WTC11 (cell line): ENCODE data around the gene NDST3. TPM values are rescaled to one million over a fixed set of nuclear protein-coding genes. Genes with fewer than 3 reads are reported as not detected.

ENCODE experiments used
- ATAC-seq: fragments of 200-7000 bp; cut with Tn5 transposase; 2 replicates; pipeline ENCODE4 v1.10.0; 2021; ENCODE audit warnings: mild to moderate bottlenecking, moderate library complexity
- CTCF ChIA-PET: fragments of 300-600 bp; sonication (Branson Sonifier 250); formaldehyde crosslinking; loops from one replicate; lab custom pipeline; 2021; ENCODE audit warnings: antibody characterized with exemption; lab: Charles Lee
- POLR2A ChIA-PET: fragments of 350-600 bp; sonication (Branson Sonifier 250); formaldehyde crosslinking; loops from one replicate; lab custom pipeline; 2021; ENCODE audit warnings: antibody characterized with exemption; lab: Charles Lee
- DNase-seq: peaks from one replicate; pipeline ENCODE4 v3.0.0; 2021; ENCODE audit warnings: low spot score
- H3K27ac Mint-ChIP-seq: 2 replicates; pipeline ENCODE4 v1.8.0; 2021; ENCODE audit warnings: mixed read lengths
- H3K27me3 Mint-ChIP-seq: 2 replicates; pipeline ENCODE4 v1.8.0; 2021; ENCODE audit warnings: low read depth, mild to moderate bottlenecking, moderate library complexity, mixed read lengths
- H3K36me3 Mint-ChIP-seq: 2 replicates; pipeline ENCODE4 v1.8.0; 2021; ENCODE audit warnings: mixed read lengths
- H3K4me1 Mint-ChIP-seq: 2 replicates; pipeline ENCODE4 v1.8.0; 2022; ENCODE audit warnings: mixed read lengths
- H3K4me3 Mint-ChIP-seq: 2 replicates; pipeline ENCODE4 v1.8.0; 2021; ENCODE audit warnings: mild to moderate bottlenecking, moderate library complexity, mixed read lengths
- H3K9me3 Mint-ChIP-seq: 2 replicates; pipeline ENCODE4 v1.8.0; 2021; ENCODE audit warnings: mixed read lengths
- AFF4 ChIP-seq: sonication (generic); formaldehyde crosslinking; IDR thresholded peaks from 2 replicates; pipeline ENCODE4 v1.8.1; 2023; ENCODE audit warnings: mild to moderate bottlenecking, missing genetic modification reagents, borderline replicate concordance
- CREM ChIP-seq: sonication (generic); formaldehyde crosslinking; IDR thresholded peaks from 2 replicates; pipeline ENCODE4 v1.8.1; 2022; ENCODE audit warnings: mild to moderate bottlenecking, missing genetic modification reagents, moderate library complexity
- E2F1 ChIP-seq: sonication (generic); formaldehyde crosslinking; IDR thresholded peaks from 2 replicates; pipeline ENCODE4 v1.8.0; 2022; ENCODE audit warnings: mild to moderate bottlenecking, missing genetic modification reagents
- HMGXB4 ChIP-seq: sonication (generic); formaldehyde crosslinking; IDR thresholded peaks from 2 replicates; pipeline ENCODE4 v1.8.1; 2023; ENCODE audit warnings: mild to moderate bottlenecking, moderate library complexity, missing genetic modification reagents
- MXD4 ChIP-seq: fragments of 250-450 bp; sonication (Bioruptor Pico); IDR thresholded peaks from 2 replicates; pipeline ENCODE4 v1.8.0; 2021; ENCODE audit warnings: mild to moderate bottlenecking, moderate library complexity, borderline replicate concordance
- NFATC4 ChIP-seq: fragments of 250-450 bp; sonication (Bioruptor Pico); IDR thresholded peaks from 2 replicates; pipeline ENCODE4 v1.9.0; 2021; ENCODE audit warnings: mild to moderate bottlenecking
- NFE2L1 ChIP-seq: sonication (generic); formaldehyde crosslinking; IDR thresholded peaks from 2 replicates; pipeline ENCODE4 v1.8.1; 2023; ENCODE audit warnings: missing genetic modification reagents
- PRDM15 ChIP-seq: sonication (generic); formaldehyde crosslinking; IDR thresholded peaks from 2 replicates; pipeline ENCODE4 v1.8.0; 2022; ENCODE audit warnings: missing genetic modification reagents
- PREB ChIP-seq: sonication (generic); formaldehyde crosslinking; IDR thresholded peaks from 2 replicates; pipeline ENCODE4 v1.8.1; 2022; ENCODE audit warnings: mild to moderate bottlenecking, missing genetic modification reagents, moderate library complexity, borderline replicate concordance
- RELA ChIP-seq: sonication (generic); formaldehyde crosslinking; IDR thresholded peaks from 2 replicates; pipeline ENCODE4 v1.8.1; 2022; ENCODE audit warnings: missing genetic modification reagents, mild to moderate bottlenecking, borderline replicate concordance
- TEAD4 ChIP-seq: sonication (generic); formaldehyde crosslinking; IDR thresholded peaks from 2 replicates; pipeline ENCODE4 v1.8.0; 2022; ENCODE audit warnings: mild to moderate bottlenecking, missing genetic modification reagents
- ZBTB21 ChIP-seq: sonication (generic); formaldehyde crosslinking; IDR thresholded peaks from 2 replicates; pipeline ENCODE4 v1.8.1; 2023; ENCODE audit warnings: mild to moderate bottlenecking, missing genetic modification reagents, borderline replicate concordance
- ZNF121 ChIP-seq: sonication (generic); formaldehyde crosslinking; IDR thresholded peaks from 2 replicates; pipeline ENCODE4 v1.8.0; 2023; ENCODE audit warnings: missing genetic modification reagents
- ZNF138 ChIP-seq: sonication (generic); formaldehyde crosslinking; conservative IDR thresholded peaks from 2 replicates; pipeline ENCODE4 v1.8.1; 2022; ENCODE audit warnings: mild to moderate bottlenecking, moderate library complexity, missing genetic modification reagents
- ZNF317 ChIP-seq: sonication (generic); formaldehyde crosslinking; IDR thresholded peaks from 2 replicates; pipeline ENCODE4 v1.8.1; 2023; ENCODE audit warnings: low read depth, mild to moderate bottlenecking, moderate library complexity, missing genetic modification reagents, borderline replicate concordance
- ZNF512 ChIP-seq: sonication (generic); formaldehyde crosslinking; IDR thresholded peaks from 2 replicates; pipeline ENCODE4 v1.8.1; 2022; ENCODE audit warnings: missing genetic modification reagents, borderline replicate concordance
- ZNF671 ChIP-seq: fragments of 250-450 bp; sonication (Bioruptor Pico); IDR thresholded peaks from 2 replicates; pipeline ENCODE4 v1.8.0; 2021; ENCODE audit warnings: mild to moderate bottlenecking
- ZSCAN18 ChIP-seq: fragments of 250-450 bp; sonication (Bioruptor Pico); IDR thresholded peaks from 2 replicates; pipeline ENCODE4 v2.1.2; 2022; ENCODE audit warnings: mild to moderate bottlenecking, moderate library complexity
- total RNA-seq: library from RNA; stranded (reverse); gene quantifications from 3 replicates; pipeline ENCODE4 v1.2.3, GENCODE V29; 2021

The NDST3 gene
- total RNA-seq, 1 experiment from 2014 or later, result 0.37 TPM

GRCh38 chr4:118282692-118283091 is 248.4 kb downstream of the NDST3 start:
- no peak for DNase-seq
- ChIA-PET POLR2A (no interaction called here), CTCF (interaction anchor here (2.3 kb wide), 1 partner anchor 70 kb away, joined by 16 read pairs; the partner anchor contains the start of gene PRSS12)
- Mint-ChIP-seq H3K9me3 (no peaks in the 10 kb centered on the region), H3K27me3 (no peaks in the 10 kb centered on the region; the same call in 1 of the 2 replicates), H3K4me1 (peaks cover 25% of the 10 kb centered on the region), H3K4me3 (no peak overlapping the region), H3K27ac (peak overlapping the region; percentile 15; the same call in 1 of the 2 replicates), H3K36me3 (peaks cover 28% of the 10 kb centered on the region)
- ATAC-seq, result peak; percentile 0; the same call in 1 of the 2 replicates
- TF ChIP-seq NFATC4 (no peak), ZNF121 (CRISPR knock-in tag) (no peak), TEAD4 (CRISPR knock-in tag) (no peak), RELA (CRISPR knock-in tag) (no peak), PRDM15 (CRISPR knock-in tag) (no peak)

GRCh38 chr4:118284169-118284568 is 249.9 kb downstream of the NDST3 start:
- ChIA-PET POLR2A (no interaction called here), CTCF (interaction anchor here (1.0 to 2.3 kb wide), 2 partner anchors 13 to 69 kb away, joined by 6 to 16 read pairs; partner anchors contain the start of gene PRSS12)
- DNase-seq, result no peak
- Mint-ChIP-seq H3K36me3 (peaks cover 21% of the 10 kb centered on the region), H3K4me1 (peaks cover 21% of the 10 kb centered on the region), H3K9me3 (no peaks in the 10 kb centered on the region), H3K4me3 (no peak overlapping the region)
- no peak for ATAC-seq
- TF ChIP-seq ZSCAN18 (no peak), NFE2L1 (CRISPR knock-in tag) (no peak), ZNF138 (no peak), ZNF671 (CRISPR knock-in tag) (no peak), AFF4 (CRISPR knock-in tag) (no peak), PREB (CRISPR knock-in tag) (no peak), ZBTB21 (no peak), HMGXB4 (CRISPR knock-in tag) (no peak), CREM (no peak), MXD4 (no peak), ZNF512 (CRISPR knock-in tag) (no peak), ZNF317 (CRISPR knock-in tag) (no peak), TEAD4 (CRISPR knock-in tag) (no peak), E2F1 (no peak)
- TF ChIP-seq, all 79 proteins: peak for 0
- H3K27ac Mint-ChIP-seq, result no peak overlapping the region
- no peaks in the 10 kb centered on the region for H3K27me3 Mint-ChIP-seq
